Colon (tissue), 2 donors: ENCODE results near the gene SPAG17.
"Not testable (repeated sequence)": the region's sequence is repeated elsewhere in the genome, so short reads cannot be mapped to it uniquely, and the experiment has no call there.

Experiments
- FAIRE-seq: peaks from 2 replicates; lab custom pipeline; 2012; peaks lifted over from hg19 to GRCh38; lab: Jason Lieb, UNC
- donor health status: control.
- donor health status: control.

Gene SPAG17

DNA sequence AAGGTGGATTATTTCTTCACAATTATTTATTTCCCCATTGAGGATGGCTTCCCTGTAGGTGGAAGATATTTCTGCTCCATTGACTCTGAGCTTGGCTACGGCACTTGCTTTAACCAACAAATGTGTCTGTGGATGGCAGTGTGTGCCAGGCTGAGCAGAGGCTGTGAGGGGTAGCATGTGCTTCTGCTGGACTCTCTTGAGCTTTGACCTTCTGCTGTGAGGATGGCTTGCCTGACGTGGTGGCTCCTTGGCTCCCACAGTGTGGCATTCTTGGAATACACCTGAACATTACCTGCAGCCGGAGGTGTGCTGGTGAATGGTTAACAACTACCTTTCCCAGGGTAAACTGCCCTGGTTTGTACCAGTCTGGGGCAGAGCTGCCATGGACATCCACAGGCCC is 208.6 kb downstream of the SPAG17 start:
- no peak for FAIRE-seq

DNA sequence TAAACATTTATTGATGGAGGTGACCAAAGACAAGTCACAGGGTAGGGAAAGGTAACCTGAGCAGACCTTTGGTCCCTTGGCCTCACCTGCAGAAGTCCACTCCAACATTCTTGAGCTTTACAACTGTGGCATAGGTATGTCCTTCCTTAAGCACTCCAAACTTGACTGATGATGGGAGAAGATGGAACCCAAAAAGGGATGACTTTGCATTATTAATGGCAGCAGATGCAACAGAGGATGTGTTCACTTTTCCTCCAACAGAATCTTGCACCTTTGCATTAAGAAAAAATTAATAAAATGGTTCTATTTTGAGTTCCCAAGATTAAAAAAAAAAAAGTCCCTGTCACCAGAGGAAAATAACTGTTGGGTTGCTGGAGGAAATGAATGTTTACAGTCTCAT is 213.3 kb downstream of the SPAG17 start:
- FAIRE-seq: no peak

DNA sequence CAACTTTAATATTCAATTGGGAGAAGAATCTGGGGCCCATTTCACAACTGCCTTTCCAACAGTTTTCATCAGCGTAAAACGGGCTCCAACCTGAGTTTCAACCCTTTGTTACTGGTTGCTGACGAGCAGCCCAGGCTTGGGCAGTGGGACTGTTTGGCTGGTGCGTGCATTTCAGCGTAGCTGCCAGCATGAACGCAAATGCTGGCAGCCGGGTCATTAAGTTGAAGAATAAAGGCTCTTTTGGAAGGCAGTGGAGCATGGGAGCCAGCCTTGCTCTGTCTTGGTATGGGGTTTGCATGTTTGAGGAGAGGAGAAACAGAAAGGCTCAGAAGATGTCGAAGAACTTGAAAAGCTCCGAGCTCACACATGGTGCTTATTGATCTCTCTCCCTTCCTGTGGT is 214.8 kb downstream of the SPAG17 start:
- no peak for FAIRE-seq

DNA sequence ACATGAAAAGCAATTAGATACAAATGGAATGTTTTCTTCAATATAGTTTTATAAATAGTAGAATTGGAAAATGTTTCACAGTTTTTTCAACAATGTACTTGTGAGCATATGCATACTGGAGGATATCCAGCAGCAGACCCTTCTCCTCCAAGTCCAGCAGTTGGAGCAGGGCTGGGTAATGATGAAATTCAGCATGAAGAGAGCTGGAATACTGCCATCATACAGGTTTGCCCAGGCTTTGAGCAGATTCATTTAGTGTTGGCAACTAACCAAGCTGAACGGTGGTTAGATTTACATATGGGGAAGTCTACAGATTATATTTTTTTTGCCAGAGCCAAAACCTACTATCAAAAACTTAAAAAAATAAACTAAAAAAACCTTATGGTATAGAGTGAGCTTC is 217.1 kb downstream of the SPAG17 start:
- no peak for FAIRE-seq

DNA sequence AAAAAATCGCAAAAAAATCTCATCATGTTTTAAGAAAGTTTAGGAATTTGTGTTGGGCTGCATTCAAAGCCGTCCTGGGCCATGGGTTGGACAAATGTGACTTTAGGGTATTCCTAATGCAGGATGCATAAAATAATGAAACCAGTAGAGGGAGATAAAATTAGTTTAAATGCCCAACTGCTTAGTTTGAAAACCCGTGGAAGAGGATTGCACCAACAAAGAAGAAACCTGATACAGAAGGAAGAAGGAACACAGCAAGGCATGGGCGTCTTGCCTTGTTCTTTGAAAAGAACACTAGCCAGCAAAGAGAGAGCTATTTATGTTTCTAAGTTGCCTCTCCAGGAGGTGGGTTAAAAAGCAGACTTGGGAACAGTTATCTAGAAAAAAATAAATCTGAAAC is 217.6 kb downstream of the SPAG17 start:
- no peak for FAIRE-seq

DNA sequence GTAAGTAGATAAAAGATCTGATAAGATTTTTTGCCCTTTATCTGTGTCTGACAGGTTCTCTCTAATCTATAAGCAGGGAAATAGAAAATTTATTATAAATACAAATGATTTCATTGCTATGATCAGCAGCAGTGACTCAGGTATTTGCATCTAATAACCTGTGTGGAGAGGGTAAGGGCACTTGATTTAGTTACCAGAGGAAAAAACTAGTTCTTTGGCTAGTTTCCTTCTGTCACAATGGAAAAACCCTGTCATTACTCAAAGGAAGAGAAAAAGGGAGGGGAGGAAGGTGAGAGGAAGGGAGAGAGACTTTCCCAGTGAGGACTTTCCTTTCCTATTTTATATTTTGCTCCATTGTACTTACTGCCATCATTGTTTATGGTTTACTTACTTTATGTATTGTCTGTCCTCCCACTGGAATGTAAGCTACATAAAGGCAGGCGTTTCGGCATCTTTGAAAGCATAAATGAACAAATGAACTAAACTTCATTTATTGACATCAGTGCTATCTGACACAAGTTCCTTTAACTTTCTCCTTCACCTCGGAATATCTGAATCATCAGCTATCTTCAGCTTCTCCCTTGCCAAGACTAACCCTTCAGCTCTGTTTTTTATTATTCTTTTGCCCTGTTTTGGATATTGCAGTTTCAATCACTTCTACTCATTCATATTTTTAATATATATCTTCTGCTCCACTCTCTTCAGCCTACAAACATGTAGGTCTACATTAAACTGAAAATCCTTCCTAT is 220.6 kb downstream of the SPAG17 start:
- no peak for FAIRE-seq

DNA sequence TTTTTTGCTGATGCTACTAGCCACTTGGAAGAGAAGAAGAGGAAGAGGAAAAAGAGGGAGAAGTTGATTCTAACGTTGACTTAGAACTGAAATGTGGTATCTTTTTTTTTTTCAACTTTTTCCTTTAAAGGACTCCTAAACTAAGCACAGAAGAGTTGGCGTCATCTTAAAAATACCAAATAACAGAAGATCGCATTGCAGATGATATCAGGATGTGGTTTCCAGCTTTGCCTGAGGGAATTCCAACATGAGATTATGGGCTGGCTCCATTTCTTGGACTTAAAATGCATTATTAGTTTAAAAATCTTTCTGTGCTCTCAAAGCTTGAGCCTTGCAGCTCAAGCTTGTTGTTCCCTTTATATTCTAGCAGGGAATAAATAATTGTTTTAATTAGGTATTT is 225.7 kb downstream of the SPAG17 start:
- FAIRE-seq: no peak

DNA sequence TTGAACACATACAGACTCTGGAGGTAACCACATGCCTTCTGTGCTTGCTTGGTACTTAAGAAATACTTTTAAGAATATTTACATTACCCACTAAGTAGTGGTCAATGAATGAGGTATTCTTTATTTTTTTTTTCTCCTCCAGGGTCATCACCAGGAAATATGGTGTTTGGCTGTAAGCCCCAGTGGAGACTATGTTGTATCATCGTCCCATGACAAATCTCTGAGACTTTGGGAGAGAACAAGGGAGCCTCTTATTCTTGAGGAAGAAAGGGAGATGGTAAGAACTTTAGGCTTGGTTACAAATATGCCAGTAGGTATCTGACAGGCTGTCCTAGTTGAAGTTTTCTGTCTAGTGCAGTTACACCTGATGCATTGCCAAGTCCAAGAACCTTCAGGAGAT is 232.6 kb downstream of the SPAG17 start:
- FAIRE-seq: no peak

DNA sequence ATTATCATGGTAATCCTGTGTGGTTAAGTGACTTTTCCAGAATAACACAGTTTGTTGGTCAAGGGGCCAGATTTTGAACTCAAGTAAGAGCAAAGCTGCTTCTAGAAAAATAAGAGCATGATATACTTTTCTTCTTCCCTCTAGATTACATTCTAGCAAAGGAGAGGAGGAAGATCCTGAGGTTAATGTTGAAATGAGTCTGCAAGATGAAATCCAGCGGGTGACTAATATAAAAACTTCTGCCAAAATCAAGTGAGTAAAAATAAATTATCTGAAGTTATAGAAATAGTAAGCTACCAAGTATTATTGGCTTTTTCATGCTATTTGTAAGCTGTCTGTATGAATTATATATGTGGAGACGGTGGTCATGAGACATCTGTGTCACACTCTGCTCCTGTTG is 242.7 kb downstream of the SPAG17 start:
- no peak for FAIRE-seq

DNA sequence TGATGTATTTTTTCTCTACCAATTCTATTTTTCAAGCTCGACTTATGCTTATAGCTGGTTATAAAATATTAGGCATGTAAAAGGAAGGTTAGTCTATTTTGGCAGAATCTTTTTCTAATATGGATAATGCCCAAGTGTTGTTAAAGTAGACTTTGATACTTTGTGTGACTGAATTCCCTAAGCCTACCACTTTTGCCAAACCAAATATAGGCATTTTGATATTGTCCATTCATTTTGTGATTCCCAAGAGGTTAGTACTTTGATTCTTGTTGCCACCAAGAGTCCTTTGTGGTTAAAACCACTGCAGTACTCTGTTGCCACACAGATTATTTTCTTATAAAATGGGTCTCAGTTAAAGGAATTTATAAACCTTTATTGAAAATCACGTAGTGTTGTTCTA is 251.3 kb downstream of the SPAG17 start:
- FAIRE-seq: no peak

DNA sequence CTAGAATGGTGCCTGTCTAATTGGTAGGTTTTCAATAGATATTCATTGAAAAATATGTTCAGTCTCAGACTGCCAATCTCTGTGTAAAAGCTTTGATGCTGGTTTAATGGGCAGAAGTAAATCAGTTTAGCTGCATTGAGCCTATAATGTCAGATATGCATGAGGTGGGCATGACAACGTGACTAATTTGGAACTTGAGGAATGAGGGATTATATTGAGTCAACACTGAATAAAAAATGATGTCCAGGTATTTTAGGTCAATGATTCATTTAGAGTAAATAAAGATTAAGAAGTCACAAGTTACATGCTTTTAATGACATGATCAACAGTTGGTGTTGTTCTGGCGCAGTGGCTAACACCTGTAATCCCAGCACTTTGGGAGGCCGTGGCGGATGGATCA is 252.5 kb downstream of the SPAG17 start:
- no peak for FAIRE-seq

DNA sequence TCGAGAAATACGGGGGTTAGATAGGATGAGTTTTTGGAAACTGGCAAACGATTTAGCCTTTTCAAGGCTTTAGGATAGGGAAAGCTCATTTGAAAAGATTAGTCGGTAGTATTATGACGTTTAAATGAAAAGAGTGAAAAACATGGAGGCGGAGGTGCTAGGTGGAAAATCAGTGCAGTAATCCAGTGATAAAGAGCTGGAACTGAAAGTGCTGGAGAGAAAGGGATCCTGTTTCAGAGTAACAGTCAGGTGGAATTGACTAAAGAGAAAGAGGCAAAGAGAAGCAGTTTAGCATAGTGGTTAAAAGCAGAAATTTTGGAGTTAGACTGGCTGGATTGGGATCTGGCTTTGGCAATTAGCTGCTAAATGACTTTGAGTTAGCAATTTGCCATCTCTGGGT is 254.5 kb downstream of the SPAG17 start:
- FAIRE-seq: no peak

DNA sequence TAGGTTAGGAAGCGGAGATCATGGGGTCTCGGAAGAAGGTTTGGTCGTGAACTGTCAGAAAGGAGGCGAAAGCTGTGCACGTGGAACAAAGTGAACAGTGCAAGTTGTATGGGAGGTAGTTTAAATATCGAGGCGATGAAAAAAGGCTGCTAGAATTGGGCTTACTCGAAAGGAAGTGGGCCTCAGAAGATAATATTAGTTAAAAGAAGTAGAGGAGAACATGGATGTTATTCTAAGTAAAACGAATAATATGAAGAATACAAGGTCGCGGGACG is 254.9 kb downstream of the SPAG17 start:
- no peak for FAIRE-seq

DNA sequence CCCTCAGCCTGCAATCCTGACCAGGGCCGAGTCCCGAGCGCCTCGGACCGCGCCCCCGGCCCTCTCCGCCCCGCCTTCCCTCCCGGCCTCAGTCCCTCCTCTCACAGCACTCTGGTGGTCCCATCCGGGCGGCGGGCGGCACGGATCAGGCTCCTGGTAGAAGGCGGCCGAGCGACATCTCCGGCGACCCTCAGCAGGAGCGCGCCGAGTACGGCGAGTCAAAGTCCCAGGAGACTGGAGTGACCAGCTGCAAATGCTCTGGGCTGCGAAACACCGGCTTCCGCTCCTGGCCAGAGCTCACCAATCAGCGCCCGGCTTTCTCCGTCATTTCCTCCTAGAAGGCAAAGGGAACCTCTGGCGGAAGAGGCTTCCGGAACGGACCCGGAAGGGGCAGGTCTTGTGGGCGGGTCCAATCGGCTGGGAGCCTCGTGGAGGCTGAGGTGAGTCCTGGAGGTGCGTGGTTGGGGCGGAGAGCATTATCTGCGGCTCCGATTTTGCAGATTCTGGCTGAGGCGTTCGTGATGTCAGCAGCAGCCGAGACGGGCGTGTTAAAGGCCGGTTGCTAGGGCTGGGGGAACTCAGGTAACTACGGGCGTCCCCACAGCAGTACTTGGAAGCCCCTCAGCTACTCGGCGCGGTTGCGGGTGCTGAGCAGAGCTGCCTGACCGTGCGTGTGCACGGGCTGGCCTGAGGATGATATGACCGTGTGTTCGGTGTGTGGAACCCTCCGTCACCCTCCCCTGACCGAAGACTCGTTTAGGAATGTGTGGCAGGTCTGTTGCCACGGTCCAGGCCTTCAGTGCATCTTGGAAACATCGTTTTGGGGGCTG is 255.5 kb downstream of the SPAG17 start, which contains the start of the genes GDAP2 and WDR3:
TSS of gene GDAP2 (minus strand) at position 279 of the 830 bp plus-strand sequence. CDS start 9,264 bp downstream, outside the sequence.
TSS of gene WDR3 (plus strand) at position 397 of the 830 bp plus-strand sequence. CDS start 3,581 bp downstream, outside the sequence.
- FAIRE-seq: no peak

DNA sequence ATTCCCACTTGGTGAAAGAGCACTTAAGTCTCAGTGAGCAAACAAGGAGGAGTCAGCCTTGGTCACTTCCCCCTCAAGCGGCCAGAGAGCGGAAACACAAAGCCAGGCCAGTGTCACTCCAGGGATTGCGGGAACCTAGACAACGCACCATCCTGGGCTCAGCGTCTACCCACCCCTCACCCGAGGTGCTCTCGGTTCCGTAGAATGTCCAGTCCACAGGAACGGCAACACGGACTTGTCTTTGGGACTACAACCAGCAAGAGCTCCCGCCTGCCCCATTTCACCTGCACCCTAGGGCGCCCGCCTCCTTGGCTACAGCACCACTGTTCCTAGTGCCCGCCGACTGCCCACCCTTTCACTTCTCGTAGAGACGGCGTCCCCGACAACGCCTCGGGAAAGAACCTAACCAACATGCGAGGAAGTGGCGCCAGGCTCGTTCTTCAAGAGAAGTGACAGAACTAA is 256.1 kb downstream of the SPAG17 start:
- FAIRE-seq: no peak

DNA sequence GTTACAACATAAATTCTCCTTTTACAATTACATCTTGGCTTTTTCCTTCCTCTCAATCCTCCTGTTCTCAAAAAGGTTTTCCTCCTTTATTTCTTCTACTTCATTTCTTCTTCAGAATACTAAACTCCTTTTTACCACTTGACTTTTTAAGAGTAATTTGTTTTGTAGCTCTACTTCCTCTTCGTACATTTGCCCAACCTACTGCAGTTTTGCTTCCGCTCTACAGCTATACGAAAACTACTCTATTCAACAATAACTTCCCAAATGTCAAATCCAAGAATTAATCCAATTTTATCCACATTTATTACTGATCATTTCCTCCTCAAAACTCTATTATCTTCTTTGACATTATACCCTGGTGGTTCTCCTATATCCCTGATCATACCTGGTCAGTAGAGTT is 259.0 kb downstream of the SPAG17 start:
- FAIRE-seq: no peak

DNA sequence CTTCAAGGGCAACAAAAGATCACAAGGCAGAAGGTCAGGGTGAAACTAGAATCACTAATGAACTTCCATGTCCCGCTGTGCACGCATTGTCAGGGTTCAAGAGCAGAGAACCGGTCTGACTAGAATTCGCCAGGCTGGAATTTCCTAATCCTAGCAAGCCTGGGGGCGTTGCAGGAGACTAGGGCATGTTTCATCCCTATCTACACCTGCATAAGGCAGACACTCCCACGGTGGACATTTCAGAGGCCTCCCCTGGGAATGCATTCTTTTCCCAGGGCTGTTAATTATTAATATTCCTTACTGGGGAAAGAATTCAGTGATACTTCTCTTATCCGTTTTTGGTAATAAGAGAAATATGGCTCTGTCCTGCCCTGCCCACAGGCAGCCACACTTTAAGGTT is 262.3 kb downstream of the SPAG17 start:
- FAIRE-seq: not testable (repeated sequence)

DNA sequence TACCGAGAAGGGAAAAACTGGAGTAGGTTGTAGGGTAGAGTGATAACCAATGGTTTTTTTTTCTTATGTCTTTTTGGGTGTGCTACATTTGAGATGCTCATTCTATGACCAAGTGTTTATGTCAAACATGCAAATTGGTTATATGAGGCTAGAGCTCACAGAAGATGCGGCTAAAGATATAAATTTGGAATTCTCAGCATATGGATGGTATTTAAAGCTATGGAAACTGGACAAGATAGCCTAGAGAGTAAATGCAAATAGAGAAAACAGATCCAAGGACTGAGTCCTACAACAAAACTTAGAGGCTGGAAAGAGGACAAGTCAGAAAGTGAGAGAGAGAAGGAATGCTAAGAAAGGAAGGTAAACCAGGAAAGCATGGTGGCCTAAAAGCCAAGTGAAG is 263.0 kb downstream of the SPAG17 start:
- no peak for FAIRE-seq

DNA sequence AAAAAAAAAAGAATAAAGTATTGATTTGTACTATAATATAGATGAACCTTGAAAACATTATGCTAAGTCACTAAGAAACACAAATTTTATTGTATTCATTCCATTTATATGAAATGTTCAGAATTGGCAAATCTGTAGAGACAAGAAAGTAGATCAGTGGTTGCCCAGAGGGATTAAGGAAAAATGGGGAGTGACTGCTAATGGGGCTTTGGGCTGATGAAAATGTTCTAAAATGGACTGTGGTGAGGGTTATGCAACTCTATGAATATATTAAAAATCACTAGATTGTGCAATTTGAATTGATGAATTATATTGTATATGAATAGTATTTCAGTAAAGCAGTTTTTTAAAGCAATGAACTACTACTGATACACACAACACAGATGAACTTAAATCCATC is 265.7 kb downstream of the SPAG17 start:
- FAIRE-seq: no peak

DNA sequence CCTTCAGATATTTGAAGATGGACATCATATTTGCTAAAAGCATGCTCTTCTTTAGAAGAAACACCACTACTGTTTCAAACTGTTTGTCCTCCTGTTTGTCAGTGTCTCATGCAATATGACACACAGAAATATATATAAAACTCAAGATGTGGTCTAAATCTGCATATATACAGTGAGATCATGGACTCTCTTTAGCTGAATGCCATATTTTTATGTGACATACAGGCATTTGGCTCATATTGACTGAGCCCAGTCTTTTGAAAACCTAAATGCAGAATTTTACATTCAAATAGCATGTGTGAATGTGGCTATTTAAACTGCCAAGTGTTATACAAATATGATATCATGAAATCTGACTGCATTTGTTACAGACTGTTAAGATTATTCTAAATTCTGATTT is 274.0 kb downstream of the SPAG17 start:
- FAIRE-seq: no peak

DNA sequence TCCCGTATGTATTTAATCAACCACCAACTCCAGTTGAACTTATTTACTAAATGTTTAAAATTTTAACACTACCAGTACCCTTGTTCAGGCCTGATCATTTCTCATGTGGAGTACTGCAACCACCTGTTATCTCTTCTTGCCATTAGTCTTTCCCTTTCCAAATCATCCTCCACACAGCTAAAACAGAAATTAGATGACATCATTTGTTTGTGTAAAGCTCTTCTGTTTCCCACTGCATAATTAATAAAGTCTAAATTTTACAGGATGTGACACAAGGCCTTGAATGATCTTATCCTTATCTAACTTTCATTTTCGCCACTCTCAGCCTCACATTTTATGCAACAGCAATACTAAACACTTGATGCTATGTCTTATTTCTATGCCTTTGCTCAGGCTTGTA is 280.0 kb downstream of the SPAG17 start:
- no peak for FAIRE-seq

DNA sequence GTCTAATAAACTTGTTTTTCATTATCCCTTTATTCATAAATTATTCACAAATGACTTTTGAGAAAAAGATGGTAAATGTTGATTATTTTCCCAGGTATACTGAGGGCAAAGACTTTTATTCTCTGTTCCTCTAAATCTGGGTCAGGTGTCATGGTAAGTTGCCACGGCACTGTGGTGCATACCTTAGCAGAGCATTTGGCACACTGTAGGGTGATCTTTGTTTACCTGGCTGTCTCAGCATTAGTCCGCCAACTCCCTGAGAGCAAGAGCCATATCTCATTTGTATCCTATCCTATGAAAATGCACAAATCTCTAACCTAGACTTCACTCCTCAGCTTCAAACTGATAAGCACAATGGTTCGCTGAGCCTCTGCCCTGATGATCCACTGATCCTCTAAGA is 280.5 kb downstream of the SPAG17 start:
- FAIRE-seq: no peak
